Activated naive CD8-positive, alpha-beta T cell treated with anti-CD3 and anti-CD28 coated beads, Interleukin-2, amount 50 U/mL, for 16 hours (primary cell): ENCODE results near the gene CASP6.
"Not testable (repeated sequence)": the region's sequence is repeated elsewhere in the genome, so short reads cannot be mapped to it uniquely, and the experiment has no call there.

Source experiments
- DNase-seq: peaks from one replicate; pipeline ENCODE4 v3.0.0-alpha.2; 2020; ENCODE audit warnings: low read depth, low spot score

The CASP6 gene

GRCh38 chr4:109719604-109720003, 16.4 kb upstream of the CASP6 start:
- no peak for DNase-seq

DNA sequence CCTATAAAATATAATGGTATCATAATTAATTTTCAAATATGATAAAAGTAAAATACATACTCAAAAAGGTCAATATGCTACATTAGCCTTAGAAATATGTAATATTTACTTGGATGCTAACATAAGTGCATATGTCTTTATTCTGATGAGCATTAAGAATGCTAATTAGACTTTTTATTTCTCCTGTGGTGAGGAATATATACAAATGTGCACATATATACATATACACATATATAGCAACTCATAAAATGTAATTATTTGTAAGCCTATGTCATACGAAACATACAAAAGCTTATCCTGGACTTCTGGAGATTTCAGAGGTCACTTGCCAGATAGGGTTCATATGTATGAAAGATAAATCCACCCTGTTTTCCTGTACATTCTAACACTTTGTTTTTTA, 15.5 kb upstream of the CASP6 start:
- DNase-seq: no peak

- no peak for DNase-seq
These were observed 10.3 kb upstream of the CASP6 start for GRCh38 chr4:109713500-109713899.

DNA sequence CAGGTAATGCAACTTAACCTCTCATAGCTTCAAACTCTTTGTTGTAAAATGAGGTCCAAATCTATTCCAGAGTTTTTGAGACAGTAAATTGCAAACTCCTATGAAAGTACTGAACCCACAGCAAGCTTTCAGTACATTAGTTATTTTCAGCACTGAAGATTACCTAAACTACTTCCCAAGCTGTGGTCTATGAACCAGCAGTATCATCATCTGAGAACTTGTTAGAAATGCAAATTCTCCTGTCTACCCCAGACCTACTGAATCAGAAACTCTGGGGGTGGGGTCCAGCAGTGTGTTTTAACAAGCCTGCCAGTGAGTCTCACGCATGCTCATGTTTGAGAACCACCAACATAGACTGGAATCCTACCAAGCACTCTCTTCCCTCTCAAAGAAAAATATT, 5.7 kb upstream of the CASP6 start:
- no peak for DNase-seq

- no peak for DNase-seq
These were observed 5.2 kb upstream of the CASP6 start for GRCh38 chr4:109708435-109708834.

DNA sequence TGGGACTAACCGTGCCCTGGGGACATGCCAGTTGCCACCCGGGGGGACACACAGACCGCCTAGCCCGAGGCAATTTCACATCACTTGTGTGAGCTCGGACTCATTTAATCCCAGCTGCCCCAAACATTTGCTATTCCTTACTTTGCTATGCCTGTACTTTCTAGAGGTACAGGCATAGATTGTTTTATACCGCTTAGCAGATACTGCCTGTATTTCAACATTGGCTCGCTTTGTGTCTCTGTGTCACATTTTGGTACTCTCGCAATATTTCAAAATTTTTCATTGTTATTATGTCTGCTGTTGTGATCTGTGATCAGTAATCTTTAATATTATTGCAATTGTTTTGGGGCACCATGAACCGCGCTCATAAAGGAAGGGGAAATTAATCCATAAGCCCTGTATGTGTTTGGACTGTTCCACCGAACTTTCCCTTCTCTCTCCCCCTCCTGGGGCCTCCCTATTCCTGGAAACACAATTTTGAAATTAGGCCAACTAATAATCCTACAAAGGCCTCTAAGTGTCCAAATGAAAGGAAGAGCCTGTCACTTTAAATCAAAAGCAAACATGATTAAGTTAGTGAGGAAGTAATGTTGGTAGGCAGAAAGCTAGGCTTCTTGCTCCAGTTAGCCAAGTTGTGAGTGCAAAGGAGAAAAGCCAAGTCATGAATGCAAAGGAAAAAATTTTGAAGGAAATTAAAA, 568 bp upstream of the CASP6 start:
- DNase-seq: no peak

DNA sequence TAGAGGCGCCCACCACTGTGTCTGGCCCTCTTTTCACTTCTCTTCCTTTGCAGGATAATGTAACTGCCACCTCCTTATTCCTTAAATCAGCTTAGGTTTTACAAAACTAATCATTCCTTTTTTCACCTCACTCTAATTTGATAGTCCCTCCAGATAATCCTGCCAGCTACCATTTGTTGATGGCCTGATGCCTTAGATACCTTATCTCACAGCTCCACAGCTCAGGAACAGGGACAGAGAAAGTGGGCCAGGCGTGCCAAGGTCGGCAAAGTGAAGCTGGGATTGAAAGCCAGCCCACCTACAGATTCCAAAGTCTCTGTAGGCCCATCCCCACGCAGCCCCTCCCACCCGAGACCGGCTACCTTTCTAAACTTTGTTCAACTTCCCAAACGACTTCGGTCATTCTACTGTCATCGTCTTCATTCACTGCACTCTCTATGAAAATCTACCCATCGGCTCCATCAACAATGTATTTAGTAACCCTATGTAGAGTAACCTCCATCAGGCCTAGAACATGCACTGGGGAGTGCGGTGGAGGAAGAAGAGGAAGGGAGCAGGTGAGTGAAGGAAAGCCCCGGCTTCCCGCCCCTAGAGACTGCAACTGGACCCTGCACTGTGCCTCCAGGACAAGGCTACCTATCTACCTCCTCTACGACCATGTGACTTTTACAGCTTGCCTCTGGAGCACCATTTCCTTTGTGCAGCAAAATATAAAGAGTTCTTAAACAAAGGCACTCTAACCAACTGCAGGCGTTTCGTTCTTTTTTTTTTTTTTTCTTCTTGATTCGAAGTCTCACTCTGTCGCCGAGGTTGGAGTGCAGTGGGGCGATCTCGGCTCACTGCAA, 1.5 kb downstream of the CASP6 start:
- DNase-seq: no peak

DNA sequence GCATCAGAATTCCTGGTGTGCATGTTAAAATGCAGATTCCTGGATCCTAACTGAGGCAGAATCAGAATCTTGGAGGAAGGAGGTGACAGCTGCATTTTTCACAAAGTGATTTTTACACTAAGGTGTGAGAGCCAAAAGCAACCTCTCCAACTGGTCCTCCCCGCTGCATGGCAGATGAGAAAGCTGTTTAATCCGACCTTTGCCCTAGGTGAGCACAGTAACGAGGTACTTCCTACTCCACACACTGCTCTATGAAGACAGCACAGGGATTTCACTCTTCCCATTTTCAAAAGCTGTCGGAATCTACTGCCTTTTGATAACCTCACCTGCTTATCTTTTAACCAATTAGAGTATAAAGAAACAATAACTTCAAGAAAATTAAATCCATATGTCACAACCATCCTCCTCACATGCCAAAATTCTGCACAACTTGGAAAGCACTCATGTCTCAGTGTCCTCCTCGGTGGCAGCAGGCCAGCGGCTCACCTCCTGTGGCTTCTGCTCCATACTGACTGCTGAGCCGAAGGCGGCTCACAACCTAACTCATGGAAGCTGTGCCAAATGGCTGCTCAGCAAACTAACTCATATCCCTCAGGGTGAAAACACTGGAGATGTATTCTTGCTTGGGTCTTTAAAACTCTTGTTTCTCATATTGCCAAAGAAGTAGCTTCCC, 3.6 kb downstream of the CASP6 start:
- DNase-seq: no peak

DNA sequence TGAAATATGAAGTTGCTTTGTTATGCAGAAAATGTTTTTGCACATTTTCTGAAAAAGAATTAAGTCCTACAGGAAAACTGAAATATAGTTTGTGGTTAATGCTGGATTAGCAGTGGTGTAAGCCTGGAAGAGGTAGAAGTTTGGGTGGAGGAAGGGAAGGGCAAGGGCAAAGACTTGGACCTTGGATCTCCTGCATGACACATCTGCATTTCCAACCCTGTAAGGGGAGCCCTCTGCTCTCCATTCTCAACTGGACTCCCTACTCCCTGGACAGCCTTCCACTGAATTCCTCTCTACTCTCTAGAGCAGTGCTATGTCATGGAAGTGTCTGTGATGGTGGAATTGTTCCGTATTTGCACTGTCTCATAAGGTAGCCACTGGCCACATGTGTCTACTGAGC, 4.6 kb downstream of the CASP6 start:
- DNase-seq: no peak

- DNase-seq: no peak
These were observed 11.8 kb downstream of the CASP6 start for GRCh38 chr4:109691411-109691920.

GRCh38 chr4:109690690-109691410, 12.4 kb downstream of the CASP6 start:
- no peak for DNase-seq

- no peak for DNase-seq
These were observed 18.5 kb downstream of the CASP6 start for GRCh38 chr4:109684727-109685126.

DNA sequence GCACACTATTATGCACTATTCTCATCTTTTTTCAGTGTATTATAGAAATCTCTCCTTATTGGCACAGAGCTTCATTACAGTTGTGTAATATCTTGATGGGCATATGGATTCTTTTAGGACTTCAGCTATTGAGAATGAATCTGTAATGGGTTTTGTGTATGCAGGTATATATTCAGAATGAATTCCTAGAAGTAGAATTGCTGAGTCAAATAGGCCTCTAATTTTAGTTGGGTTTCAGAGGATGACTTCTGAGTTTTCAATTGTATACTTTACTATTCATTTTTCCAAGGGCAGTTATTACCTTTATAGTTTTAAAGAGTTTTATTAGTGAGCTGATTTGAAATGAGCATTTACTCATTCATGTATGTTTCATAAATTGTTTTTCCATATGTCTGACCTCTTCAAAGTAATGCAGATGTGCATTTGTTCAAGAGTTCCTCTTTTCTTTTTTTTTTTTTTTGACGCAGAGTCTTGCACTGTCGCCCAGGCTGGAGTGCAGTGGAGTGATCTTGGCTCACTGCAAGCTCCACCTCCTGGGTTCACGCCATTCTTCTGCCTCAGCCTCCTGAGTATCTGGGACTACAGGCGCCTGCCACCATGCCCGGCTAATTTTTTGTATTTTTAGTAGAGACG, 19.5 kb downstream of the CASP6 start:
- DNase-seq: no peak

DNA sequence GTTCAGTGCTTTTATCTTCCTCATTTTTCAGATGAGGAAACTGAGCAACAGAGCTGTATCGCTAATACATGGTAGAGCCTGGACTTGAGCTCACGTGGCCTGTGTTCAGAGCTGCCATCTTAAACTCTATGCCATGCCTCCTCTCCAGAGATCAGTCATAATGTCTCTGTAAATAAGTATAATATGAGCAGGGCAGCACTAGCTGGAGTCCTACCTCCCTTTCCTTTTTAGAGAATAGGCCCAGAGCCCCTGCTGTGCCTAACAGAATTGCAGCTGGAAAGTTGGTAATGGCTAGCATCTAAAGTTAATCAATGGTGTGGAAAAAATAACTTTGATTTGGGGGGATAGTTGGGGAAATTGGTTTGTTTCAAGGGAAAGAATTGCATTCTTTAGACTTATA, 20.4 kb downstream of the CASP6 start:
- no peak for DNase-seq

DNA sequence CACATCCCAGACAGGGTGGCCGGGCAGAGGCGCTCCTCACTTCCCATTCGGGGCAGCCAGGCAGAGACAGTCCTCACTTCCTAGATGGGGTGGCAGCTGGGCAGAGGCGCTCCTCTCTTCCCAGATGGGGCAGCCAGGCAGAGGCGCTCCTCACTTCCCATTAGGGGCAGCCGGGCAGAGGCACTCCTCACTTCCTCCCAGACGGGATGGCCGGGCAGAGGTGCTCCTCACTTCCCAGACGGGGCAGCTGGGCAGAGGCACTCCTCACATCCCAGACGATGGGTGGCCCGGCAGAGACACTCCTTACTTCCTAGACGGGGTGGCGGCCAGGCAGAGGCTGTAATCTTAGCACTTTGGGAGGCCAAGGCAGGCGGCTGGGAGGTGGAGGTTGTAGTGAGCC, 24.3 kb downstream of the CASP6 start:
- not testable (repeated sequence) for DNase-seq

DNA sequence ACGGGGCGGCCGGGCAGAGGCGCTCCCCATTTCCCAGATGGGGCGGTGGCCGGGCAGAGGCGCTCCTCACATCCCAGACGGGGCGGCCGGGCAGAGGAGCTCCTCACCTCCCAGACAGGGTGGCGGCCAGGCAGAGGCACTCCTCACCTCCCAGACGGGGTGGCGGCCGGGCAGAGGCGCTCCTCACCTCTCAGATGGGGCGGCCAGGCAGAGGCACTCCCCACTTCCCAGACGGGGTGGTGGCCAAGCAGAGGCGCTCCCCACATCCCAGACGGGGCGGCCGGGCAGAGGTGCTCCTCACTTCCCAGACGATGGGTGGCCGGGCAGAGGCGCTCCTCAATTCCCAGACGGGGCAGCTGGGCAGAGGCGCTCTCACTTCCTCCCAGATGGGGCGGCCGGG, 24.8 kb downstream of the CASP6 start:
- not testable (repeated sequence) for DNase-seq

- DNase-seq: no peak
These were observed 26.4 kb downstream of the CASP6 start for GRCh38 chr4:109676886-109677285.

DNA sequence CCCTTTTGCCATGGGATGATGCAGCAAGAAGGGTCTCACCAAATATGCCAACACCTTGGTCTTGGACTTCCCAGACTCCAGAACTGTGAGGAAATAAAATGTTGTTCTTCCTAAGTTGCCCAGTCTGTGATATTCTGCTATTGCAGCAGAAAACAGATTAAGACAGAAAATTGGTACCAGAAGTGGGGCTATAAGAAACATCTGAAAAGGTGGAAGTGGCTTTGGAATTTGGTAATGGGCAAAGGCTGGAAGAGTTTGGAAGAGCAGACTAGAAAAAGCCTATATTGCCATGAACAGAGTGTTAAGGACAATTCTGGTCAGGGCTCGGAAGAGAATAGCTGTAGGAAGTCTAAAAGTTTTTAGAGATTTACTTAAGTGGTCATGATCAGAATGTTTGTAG, 27.4 kb downstream of the CASP6 start:
- no peak for DNase-seq

DNA sequence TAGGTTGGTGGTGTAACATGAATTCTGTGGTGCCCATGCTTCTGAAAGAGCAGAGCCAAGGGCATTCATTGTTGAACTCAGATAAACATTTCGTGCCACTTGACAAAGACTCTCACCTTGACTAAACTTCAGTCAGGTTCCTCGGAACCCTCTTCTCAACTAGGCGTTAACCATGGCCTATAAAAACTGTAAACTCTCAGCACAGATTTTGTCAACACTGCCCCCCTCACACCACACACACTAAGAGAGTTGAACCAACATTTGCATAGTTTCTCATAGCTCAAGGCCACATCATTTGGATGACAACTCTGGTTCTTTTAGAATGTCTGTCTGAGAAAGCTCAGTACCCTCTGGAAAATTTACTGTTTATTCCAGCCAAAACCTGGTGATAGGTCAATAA, 28.1 kb downstream of the CASP6 start:
- no peak for DNase-seq

DNA sequence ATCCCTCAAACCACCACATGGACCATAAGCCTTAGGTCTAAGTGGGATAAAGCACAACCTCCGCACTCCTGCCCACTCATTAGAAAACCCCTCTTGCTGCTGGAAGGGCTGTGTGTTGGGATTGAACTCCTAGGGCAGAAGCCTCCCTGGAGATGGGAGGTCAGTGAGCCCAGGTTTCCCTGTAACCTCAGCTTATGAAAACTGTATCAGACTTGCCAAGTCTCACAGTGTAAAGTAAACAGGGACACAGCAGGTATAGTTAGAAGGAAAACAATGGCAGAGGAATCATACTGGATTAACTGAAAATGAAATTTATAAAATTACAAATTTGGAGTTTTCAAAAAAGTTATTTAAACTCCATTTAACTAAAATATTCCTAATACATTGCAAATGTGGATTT, 29.9 kb downstream of the CASP6 start:
- DNase-seq: no peak
